ENCODE measurements around the gene DERA.

DNA sequence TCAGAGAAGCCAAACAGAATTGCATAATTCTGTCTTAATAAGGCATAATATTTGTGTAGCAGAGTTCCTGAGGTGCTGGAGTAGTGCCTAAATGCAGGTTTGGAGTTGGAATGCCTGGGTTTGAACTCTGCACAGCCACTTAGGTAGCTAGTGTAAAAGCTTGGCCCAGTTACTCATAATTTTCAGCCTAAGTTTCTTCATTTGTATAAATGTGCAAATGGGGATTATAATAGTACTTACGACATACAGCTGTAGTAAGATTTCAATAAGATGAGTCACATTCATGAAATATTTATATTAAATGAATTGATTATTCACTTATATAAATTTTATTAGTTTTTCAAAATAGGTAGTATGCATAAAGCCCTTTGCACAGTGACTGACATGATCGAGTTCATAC, 175.8 kb downstream of the DERA start:
- TF ChIP-seq, protein P1, sequence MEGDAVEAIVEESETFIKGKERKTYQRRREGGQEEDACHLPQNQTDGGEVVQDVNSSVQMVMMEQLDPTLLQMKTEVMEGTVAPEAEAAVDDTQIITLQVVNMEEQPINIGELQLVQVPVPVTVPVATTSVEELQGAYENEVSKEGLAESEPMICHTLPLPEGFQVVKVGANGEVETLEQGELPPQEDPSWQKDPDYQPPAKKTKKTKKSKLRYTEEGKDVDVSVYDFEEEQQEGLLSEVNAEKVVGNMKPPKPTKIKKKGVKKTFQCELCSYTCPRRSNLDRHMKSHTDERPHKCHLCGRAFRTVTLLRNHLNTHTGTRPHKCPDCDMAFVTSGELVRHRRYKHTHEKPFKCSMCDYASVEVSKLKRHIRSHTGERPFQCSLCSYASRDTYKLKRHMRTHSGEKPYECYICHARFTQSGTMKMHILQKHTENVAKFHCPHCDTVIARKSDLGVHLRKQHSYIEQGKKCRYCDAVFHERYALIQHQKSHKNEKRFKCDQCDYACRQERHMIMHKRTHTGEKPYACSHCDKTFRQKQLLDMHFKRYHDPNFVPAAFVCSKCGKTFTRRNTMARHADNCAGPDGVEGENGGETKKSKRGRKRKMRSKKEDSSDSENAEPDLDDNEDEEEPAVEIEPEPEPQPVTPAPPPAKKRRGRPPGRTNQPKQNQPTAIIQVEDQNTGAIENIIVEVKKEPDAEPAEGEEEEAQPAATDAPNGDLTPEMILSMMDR (IDR thresholded peaks at IDR 0.05; ENCODE audit: low read length) = no peak
- TF ChIP-seq EZH2 (optimal IDR thresholded peaks at IDR 0.05; ENCODE audit: low read depth, low read length) = no peak
- no peak for TF ChIP-seq EZH2phosphoT487 (IDR thresholded peaks at IDR 0.05; ENCODE audit: low read length)

Measured in MM.1S (cell line).